WTC11 (cell line): ENCODE data around the gene PIM1.

Source experiments
- E2F1 ChIP-seq: sonication (generic); formaldehyde crosslinking; IDR thresholded peaks from 2 replicates; pipeline ENCODE4 v1.8.0; 2022; ENCODE audit warnings: mild to moderate bottlenecking, missing genetic modification reagents
- PRDM15 ChIP-seq: sonication (generic); formaldehyde crosslinking; IDR thresholded peaks from 2 replicates; pipeline ENCODE4 v1.8.0; 2022; ENCODE audit warnings: missing genetic modification reagents
- SP1 ChIP-seq: sonication (generic); formaldehyde crosslinking; conservative IDR thresholded peaks from 2 replicates; pipeline ENCODE4 v1.8.1; 2022; ENCODE audit warnings: missing genetic modification reagents
- ZNF512 ChIP-seq: sonication (generic); formaldehyde crosslinking; IDR thresholded peaks from 2 replicates; pipeline ENCODE4 v1.8.1; 2022; ENCODE audit warnings: missing genetic modification reagents, borderline replicate concordance
- TF ChIP-seq, protein P1 (sequence below): fragments of 200-600 bp; IDR thresholded peaks from 2 replicates; pipeline ENCODE4 v1.8.0; 2022; ENCODE audit warnings: antibody characterized with exemption
- TF ChIP-seq, protein P2 (sequence below): sonication (generic); formaldehyde crosslinking; IDR thresholded peaks from 2 replicates; pipeline ENCODE4 v1.8.1; 2023; ENCODE audit warnings: mild to moderate bottlenecking, missing genetic modification reagents, moderate library complexity

- TF ChIP-seq ZNF512 (CRISPR knock-in tag) (no peak), E2F1 (CRISPR knock-in tag) (no peak), SP1 (CRISPR knock-in tag) (no peak), PRDM15 (no peak)
- TF ChIP-seq, protein P1, sequence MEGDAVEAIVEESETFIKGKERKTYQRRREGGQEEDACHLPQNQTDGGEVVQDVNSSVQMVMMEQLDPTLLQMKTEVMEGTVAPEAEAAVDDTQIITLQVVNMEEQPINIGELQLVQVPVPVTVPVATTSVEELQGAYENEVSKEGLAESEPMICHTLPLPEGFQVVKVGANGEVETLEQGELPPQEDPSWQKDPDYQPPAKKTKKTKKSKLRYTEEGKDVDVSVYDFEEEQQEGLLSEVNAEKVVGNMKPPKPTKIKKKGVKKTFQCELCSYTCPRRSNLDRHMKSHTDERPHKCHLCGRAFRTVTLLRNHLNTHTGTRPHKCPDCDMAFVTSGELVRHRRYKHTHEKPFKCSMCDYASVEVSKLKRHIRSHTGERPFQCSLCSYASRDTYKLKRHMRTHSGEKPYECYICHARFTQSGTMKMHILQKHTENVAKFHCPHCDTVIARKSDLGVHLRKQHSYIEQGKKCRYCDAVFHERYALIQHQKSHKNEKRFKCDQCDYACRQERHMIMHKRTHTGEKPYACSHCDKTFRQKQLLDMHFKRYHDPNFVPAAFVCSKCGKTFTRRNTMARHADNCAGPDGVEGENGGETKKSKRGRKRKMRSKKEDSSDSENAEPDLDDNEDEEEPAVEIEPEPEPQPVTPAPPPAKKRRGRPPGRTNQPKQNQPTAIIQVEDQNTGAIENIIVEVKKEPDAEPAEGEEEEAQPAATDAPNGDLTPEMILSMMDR, result no peak
- TF ChIP-seq, protein P2, sequence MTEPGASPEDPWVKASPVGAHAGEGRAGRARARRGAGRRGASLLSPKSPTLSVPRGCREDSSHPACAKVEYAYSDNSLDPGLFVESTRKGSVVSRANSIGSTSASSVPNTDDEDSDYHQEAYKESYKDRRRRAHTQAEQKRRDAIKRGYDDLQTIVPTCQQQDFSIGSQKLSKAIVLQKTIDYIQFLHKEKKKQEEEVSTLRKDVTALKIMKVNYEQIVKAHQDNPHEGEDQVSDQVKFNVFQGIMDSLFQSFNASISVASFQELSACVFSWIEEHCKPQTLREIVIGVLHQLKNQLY (CRISPR knock-in tag), result no peak
Observed at GRCh38 chr6:37188962-37189510, 19.1 kb downstream of the PIM1 start.
